NCI-H524 (cell line): ENCODE results near the gene ZSWIM4.
A peak's percentile ranks its signal among the peaks of the same experiment; 100 is the strongest.

Source experiments
- DNase-seq, 2 experiments: peaks; one replicate each; lab custom pipeline; 2025; lab: John Stamatoyannopoulos, UW

The ZSWIM4 gene

DNA sequence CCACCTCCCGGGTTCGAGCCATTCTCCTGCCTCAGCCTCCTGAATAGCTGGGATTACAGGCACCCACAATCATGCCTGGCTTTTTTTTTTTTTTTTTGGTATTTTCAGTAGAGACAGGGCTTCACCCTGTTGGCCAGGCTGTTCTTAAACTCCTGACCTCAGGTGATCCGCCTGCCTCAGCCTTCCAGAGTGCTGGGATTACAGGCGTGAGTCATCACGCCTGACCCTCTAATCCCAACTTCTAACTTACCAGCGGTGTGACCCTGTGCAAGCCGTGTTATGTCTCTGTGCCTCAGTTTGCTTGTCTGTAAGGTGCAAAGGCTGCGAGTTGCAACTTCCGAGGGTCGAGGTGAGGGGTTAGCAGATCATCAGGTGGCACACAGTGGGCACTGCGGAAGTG is 17.3 kb downstream of the ZSWIM4 start:
- DNase-seq, result no peak

DNA sequence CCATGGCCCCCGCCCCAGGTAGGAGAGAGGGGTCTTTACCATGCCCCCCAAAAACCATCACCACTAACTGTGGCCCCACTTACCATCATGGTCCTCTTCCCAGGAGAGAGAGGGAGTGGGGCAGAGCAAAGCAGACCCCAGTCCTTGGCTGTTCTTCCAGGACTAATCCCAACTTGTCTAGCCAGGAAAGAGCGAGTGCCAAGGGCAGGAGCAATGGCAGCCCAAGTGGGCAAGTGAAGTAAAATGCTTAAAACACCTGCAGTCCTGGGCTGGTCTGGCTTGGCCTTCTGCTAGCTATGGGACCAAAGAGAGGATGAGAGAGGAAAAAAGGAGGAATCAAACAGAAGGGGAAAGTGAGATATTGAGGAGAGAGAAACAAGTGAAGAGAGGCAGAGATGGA is 17.9 kb downstream of the ZSWIM4 start:
- no peak for DNase-seq

DNA sequence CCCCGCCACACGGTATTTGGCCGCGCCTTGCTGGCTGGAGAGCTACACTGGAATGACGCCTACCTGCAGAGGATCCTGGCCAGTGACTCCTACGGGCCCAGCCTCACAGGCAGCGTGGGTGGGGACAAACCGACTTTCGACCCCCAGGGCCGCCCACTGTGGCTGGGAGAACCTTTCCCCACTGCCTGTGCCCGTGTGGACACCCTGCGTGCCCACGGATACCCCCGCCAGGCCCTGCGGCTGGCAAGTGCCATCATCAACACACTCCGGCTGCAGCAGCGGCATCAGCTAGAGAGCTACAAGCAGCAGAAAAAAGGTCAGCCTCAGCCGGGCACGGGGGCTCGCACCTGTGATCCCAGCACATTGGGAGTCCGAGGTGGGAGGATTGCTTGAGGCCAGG is 19.3 kb downstream of the ZSWIM4 start:
- no peak for DNase-seq

DNA sequence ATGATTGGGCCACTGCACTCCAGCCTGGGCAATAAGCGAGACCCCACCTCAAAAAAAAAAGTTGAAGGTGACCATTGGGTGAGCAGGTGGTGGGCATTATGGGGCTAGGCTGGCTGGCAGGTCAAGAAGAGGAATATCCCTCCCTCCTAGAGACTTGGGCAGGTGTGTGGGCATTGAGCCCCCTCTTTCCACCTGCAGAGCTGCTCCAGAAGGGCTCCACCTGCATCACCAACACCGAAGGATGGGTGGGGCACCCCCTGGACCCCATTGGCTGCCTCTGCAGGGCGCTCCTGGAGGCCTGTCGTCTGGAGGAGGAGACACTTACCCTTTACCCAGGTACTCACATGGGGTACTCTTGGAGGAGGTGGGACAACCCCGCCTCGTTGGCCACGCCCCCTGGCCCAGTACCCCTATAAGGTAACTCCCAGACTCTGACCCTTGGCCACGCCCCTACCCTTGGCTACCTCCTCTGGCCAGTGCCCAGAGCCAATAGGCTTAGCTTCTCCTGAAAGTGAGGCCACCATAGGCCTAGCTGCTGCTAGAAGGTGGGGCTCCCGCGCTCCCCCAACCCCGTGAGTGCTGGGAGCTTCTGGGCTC is 21.9 kb downstream of the ZSWIM4 start:
- DNase-seq, result no peak

DNA sequence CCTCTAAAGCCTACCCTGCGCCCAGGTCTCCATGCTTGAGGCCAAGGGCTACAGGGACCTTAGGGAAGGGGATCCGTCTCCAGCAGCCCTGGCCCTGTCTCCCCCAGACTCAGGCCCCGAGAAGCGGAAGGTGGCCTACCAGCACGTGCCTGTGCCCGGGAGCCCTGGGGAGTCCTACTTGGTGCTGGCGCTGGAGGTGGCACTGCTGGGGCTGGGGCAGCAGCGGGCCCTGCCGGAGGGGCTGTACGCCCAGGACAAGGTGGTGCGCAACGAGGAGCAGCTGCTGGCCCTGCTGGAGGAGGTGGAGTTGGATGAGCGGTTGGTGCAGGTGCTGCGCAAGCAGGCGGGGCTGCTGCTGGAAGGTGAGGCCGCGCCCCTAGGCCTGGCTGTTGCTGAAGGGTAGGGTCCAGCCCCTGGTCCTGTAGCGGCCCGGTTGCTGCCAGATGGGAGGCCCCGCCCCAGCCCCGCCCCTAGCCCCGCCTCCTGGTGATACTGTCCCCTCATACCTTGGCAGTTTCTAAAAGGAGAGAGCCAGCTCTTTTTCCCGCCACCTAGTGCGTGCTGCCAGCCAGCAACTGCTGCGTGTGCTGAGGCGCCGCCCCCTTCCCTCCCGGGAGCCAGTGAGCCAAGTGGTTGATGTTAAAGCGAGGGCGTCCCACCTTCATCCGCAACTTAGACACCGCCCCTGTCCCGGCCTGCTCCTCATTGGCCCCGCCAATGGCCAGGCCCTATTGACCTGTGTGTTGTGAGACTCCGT is 22.6 kb downstream of the ZSWIM4 start:
- DNase-seq, result no peak

DNA sequence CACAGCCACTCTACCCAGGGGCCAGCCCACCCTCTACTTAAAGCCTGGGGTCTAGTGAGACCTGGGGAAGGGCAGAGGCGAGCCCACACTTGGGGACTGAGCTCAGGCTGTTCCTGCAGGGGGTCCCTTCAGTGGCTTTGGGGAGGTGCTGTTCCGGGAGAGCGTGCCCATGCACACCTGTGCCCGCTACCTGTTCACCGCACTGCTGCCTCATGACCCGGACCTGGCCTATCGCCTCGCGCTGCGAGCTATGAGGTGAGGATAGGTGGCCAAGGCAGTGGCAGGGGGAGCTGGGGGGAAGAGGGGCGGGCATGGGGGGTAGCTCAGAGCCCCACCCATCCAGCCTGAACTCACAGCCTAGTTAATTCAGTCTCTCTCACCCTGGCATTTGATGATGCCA is 24.0 kb downstream of the ZSWIM4 start:
- no peak for DNase-seq

DNA sequence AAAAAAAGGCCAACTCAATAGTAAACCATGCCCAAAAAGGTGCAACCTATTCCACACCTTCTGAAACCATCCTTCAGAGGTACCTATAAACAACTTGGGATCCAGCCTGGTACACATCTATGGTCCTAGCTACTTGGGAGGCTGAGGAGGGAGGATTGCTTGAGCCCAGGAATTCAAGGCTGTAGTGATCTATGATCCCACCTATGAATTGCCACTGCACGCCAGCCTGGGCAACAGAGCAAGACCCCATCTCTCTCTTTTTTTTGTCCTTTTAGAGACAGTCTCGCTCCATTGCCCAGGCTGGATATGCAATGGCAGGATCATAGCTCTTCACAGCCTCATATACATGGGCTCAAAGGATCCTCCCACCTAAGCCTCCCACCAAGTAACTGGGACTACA is 26.0 kb downstream of the ZSWIM4 start:
- DNase-seq, result no peak

DNA sequence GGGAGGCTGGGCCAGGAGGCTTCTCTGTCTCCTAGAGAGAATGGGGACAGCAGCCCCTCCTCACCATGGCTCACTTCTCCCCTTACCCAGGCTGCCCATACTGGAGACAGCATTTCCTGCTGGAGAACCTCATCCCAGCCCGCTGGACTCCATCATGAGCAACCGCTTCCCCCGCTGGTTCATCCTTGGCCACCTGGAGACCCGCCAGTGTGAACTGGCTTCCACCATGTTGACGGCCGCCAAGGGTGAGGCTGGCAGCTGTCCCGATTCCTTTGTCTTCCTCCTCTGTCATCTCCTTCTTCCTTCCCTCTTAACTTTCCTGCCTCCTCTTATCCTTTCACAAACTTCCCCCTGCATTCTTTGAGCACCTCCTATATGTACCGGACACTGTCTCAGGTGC is 28.0 kb downstream of the ZSWIM4 start:
- no peak for DNase-seq

DNA sequence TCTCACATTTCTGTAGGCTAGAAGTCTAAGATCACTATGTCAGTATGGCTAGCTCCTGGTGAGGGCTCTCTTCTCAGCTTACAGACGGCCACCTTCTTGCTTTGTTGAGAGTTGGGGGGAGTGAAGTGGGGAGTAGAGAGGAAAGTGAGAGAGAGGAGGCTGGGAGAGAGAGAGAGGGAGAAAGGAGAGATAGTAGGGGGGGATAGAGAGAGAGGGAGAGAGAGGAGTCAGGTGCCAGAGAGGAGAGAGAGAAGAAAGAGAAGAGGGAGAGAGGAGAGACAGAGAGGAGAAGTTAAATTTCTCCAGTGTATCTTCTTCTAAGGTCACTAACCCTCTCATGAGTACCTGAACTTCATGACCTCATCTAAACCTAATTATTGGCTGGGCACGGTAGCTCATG is 28.7 kb downstream of the ZSWIM4 start:
- DNase-seq, result no peak

DNA sequence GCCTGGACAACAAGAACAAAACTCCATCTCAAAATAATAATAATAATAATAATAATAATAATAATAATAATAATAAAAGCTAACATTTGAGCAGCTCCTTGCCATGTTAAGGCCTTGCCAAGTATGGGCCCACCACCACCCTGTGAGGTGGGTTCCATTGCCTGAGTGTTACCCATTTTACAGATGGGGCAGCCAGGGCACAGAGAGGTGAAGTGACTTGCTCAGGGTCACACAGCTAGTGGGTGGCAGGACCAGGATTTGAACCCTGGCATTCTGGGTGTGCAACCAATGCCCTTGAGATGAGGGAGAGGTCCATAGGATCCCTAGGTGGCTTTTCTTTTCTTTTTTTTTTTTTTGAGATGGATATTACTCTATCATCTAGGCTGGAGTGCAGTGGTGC is 29.5 kb downstream of the ZSWIM4 start:
- DNase-seq, result no peak

DNA sequence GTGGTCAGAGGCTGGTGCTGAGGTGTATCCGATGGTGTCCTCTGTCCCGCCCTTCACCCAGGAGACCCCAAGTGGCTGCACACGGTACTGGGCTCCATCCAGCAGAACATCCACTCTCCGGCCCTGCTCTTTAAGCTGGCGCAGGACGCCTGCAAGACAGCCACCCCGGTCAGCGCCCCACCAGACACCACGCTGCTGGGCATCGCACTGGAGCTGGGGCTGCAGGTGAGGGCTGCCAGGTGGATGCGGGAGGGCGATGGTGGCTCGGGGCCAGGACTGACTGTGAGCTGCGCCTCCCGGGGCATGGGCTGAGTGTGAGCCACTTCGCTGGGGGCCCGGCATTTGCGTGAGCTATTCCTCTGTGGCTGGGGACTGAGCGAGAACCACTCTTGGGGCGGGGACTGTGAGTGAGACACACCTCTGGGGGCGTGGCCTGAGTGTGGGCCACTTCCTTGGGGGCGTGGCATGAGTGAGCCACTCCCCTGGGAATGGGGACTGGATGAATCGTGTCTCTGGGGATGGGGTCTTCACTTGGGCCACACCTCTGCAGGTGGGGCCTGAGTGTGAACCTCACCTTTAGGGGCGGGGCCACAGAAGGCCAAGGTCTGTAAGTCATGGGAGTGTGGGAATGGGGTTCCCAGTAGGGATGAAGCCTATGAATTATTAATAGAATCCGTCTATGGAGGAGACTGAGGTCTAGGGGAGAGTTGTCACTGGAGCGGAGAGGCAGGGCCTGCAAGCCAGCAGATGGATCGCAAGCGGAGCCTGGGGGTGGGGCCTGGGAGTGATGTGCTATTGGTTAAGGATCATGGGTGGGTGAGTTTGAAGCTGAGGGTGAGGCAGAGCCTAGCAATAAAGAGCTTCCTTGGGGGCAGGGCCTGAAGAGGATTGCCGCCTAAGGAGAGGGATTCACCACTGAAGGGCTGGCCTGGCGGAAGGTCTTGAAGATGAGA is 30.5 kb downstream of the ZSWIM4 start:
- DNase-seq, result peak in 1 of 2 experiments; percentile 21

DNA sequence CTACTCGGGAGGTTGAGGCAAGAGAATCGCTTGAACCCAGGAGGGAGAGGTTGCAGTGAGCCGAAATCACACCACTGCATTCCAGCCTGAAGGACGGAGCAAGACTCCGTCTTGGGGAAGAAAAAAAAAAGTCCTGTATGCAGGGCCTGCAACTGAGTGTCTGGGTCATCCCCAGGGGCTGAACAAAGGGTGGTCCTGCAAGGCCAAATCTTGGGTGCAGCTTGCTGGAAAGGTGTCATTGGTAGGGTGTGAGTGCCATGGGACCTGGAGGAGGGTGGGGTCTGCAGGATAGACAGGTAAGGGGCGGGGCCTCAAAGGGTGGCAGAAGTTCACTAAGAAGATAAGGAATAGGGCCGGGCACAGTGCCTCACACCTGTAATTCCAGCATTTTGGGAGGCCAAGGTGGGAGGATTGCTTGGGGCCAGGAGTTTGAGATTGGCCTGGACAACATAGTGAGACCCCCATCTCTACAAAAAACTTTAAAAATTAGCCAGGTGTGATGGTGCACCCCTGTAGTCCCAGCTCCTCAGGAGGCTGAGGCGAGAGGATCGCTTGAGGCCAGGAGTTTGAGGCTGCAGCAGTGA is 31.5 kb downstream of the ZSWIM4 start:
- DNase-seq, result no peak

DNA sequence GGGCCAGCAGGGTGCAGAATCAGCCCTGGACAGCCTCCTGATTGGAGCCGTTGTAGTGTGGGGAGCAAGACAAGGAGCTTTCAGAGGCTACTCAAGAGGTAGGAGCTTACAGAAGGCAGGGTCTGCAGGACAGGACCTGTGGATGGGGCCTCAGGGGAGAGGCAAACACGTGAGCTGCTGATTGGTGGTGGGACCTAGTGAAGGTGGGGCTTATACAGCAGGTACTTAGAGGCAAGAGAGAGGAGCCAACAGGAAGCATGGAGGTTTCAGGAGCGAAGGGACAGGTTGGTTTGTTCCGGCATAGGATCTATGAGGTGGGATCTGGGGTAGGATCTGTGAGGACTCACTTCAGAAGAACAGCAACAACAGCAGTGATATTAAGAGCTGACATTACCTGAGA is 32.4 kb downstream of the ZSWIM4 start:
- DNase-seq, result no peak

DNA sequence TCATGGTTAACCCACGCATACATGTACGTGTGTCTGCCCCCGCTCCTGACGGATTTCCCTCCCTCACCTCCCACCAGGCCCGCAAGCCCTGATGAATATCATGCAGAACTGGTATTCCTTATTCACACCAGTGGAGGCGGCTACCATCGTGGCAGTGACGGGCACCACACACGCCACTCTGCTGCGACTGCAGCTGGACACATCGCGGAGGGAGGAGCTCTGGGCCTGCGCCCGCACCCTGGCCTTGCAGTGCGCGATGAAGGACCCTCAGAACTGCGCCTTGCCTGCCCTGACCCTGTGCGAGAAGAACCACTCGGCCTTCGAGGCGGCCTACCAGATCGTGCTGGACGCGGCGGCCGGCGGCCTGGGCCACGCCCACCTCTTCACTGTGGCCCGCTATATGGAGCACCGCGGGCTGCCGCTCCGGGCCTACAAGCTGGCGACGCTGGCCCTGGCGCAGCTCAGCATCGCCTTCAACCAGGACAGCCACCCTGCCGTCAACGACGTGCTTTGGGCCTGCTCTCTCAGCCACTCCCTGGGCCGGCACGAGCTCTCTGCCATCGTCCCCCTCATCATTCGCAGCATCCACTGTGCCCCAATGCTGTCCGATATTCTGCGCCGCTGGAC is 35.0 kb downstream of the ZSWIM4 start:
- DNase-seq, result no peak

DNA sequence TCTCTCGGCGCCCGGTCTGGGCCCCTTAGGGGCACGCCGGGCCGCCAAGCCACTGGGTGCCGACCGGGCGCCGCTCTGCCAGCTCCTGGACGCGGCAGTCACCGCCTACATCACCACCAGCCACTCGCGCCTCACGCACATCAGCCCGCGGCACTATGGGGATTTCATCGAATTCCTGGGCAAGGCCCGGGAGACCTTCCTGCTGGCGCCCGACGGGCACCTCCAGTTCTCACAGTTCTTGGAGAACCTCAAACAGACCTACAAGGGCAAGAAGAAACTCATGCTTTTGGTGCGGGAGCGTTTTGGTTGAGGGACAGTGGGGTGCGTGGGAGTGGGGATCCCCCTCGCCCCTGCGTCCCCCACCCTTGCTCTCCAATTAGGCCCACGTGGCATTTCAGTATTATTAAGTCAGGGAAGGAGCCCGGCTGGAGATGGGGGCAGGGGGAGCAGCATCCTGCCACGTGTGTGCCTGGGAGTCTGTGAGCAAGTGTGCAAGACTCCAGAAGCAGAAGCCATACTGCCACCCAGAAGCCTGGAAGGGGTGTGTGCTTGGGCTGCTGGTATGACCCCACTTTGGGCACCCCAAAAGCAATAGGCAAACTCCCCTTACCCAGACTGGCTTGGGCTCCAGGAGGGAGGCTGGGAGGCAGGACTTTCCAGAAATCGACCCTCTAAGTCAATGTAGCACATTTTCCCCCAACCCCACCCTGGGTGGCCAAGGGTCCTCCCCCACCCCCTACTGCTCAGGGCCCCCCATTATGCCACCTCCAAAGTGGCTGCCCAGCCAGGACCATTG is 35.7 kb downstream of the ZSWIM4 start:
- no peak for DNase-seq

DNA sequence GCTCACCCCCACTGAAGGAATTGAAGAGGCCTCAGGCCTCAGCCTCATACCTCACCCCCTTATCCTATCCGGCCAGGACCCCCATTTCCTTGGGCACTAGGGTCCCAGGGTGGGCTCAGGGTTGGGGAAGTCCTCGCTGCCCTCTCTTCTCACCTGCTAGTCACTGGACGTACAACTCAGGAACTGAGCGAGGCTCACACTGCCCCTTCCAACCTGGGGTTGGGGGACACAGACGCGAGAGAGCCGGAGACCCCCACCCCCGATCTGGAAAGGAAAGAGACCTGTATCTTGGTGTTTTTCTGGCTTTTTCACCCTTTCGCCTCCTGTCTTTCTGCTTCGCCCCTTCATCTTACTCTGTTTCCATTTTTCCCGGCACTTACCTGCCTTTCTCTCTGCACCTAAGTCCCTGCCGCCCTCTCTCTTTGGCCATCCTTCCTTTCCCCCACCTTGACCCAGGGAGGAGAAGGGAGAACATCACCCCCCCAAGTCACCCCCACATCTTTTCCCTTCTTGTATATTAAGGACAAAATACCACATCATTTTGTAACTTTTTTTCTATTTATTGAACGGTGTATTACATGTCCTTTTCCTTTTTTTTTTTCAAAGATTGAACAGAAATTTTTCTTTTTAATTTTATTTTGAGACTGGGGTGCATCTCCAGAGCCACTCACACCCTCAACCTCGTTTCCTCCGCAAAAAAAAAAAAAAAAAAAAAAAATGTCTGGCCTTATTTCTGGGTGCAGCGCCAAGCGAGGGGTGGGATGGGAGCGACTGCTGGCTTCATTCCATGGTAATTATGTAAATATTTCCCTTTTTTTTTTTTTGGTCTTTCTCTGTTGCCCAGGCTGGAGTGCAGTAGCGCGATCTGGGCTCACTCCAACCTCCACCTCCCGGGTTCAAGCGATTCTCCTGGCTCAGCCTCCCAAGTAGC is 36.6 kb downstream of the ZSWIM4 start:
- DNase-seq, result no peak

DNA sequence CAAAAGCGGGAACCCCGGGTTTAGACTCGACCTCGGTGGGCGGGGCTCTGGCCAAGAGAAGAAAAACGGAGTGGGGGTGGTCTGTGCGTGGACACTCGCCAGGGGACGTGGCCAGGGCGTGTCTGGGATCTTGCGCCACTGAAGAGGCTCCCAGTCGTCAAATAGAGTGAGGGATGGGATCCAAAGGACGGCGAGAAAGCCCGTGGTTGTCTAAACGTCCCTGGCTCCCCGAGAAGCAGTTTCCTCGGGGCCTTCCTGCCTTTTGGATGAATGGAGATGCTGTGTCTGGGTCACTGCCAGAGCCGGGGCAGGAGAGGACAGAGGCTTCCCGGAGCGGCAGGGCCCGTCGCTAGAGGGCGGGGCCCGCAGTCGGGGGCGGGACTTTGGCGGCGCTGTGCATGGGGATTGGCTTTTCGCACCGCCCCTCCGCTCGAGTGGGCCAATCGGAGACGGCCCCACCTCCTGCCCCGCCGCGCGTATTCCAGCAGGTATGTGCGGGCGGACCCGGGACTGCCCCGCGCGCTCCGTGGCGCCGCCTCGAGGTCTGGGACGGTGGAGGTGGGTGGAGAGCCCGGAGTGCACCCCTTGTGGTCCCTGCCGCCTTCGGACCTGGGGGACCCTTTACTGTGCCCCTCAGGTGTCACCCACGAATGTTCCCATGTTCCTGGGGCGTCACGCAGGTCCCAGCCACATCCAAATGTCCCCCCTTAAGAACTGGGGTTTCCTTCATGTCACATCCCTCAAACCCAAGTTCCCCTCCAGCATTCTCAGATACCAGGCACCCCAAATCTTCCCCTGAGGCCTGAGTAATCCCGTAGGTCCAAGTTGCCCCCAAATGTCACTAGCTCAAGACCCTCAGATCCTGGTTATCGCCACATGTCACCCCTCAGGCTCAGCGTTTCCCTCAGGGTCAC is 38.3 kb downstream of the ZSWIM4 start:
- peak; percentile 81 to 89 for DNase-seq

DNA sequence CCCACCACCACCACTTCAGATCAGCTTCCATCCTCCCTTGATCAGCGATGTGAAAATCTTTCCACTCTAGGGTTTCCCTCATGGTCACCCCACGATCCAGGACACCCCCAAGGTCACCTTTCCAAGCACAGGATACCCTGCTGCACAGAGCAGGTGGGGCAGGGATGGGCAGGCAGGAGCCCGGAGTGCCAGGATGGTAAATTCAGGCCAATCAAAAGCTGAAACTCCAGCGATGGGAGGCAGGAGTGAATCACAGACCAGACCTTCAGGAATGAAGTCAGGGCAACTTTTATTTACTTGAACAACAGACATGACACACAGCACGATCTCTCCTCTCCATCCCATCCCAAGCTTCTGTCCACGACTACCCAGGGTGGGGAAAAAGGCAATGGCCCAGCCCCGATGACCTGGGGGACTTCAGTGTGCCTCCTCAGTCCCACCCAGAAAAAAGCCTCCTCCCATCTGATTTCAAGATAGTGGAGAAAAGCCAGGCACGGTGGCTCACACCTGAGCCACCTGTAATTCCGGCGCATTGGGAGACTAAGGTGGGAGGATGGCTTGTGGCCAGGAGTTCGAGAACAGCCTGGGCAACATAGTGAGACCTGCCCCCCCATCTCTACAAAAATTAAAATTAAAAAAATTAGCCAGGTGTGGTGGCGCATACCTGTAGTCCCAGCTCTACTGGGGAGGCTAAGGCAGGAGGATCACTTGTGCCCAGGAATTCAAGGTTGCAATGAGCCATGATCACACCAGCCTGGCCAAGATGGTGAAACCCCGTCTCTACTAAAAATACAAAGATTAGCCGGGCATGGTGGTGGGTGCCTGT is 39.2 kb downstream of the ZSWIM4 start:
- no peak for DNase-seq
